ENCODE measurements around the gene ARGFX. TPM values are rescaled to one million over a fixed set of nuclear protein-coding genes. Genes with fewer than 3 reads are reported as not detected.
"Not testable (repeated sequence)": the region's sequence is repeated elsewhere in the genome, so short reads cannot be mapped to it uniquely, and the experiment has no call there.

The ARGFX gene
- total and polyA plus RNA-seq, 2 experiments from 2014 or later: not detected

- TF ChIP-seq ZNF462 (CRISPR knock-in tag; IDR thresholded peaks at IDR 0.05): no peak
- no peak for TF ChIP-seq JUNB (IDR thresholded peaks at IDR 0.05; ENCODE audit: unreplicated experiment)
- no peak for TF ChIP-seq ETS1 (IDR thresholded peaks at IDR 0.05)
Measured at GRCh38 chr3:121592856-121593702, 25.3 kb downstream of the ARGFX start, which contains the start of gene FBXO40 (continued).

GRCh38 chr3:121593806-121594205 lies 26.1 kb downstream of the ARGFX start:
- not testable (repeated sequence) for H3K9me2 ChIP-seq (ENCODE audit: insufficient read depth); H3K79me2 ChIP-seq (replicated peaks; ENCODE audit: insufficient read depth); H3K36me3 ChIP-seq (ENCODE audit: insufficient read depth); H3K4me3 ChIP-seq; H4K20me1 ChIP-seq (replicated peaks; ENCODE audit: insufficient read depth); DNase-seq (ENCODE audit: low spot score); H3K4me2 ChIP-seq; H3K27me3 ChIP-seq (ENCODE audit: insufficient read depth); H3K36me3 Mint-ChIP-seq (ENCODE audit: low read depth); H3F3A ChIP-seq (replicated peaks; ENCODE audit: low read depth); H3K9me3 Mint-ChIP-seq; H2AFZ ChIP-seq
- H3K27ac Mint-ChIP-seq: peak overlapping the region; percentile 100
- peak; percentile 19 for ATAC-seq
- H3K27me3 Mint-ChIP-seq (ENCODE audit: insufficient read depth, low read depth, poor library complexity): peaks cover 14% of the 10 kb centered on the region
- 0 out of 2 replicates have a peak, but pooled peaks have one; percentile 53 for TF ChIP-seq ZNF462 (CRISPR knock-in tag; IDR thresholded peaks at IDR 0.05)
- peaks cover 61% of the 10 kb centered on the region for H3K4me1 Mint-ChIP-seq
- Histone ChIP-seq H3K27ac (ENCODE audit: low read depth) (peak overlapping the region; percentile 87), H3K4me1 (ENCODE audit: insufficient read depth) (peaks cover 47% of the 10 kb centered on the region)
- H3K4me3 Mint-ChIP-seq: peak overlapping the region; percentile 52
